ENCODE measurements around the gene ARHGAP29.
"Not testable (repeated sequence)": the region's sequence is repeated elsewhere in the genome, so short reads cannot be mapped to it uniquely, and the experiment has no call there.

The ARHGAP29 gene

GRCh38 chr1:94180650-94181049, 56.7 kb downstream of the ARHGAP29 start:
- no peak for DNase-seq

- DNase-seq: no peak
Observed at GRCh38 chr1:94178901-94179300, 58.5 kb downstream of the ARHGAP29 start.

GRCh38 chr1:94169126-94169525, 68.3 kb downstream of the ARHGAP29 start:
- no peak for DNase-seq

- DNase-seq: no peak
Observed at GRCh38 chr1:94165843-94166242, 71.5 kb downstream of the ARHGAP29 start.

GRCh38 chr1:94164885-94165284, 72.5 kb downstream of the ARHGAP29 start:
- DNase-seq: not testable (repeated sequence)

- not testable (repeated sequence) for DNase-seq
Observed at GRCh38 chr1:94164121-94164520, 73.3 kb downstream of the ARHGAP29 start.

GRCh38 chr1:94163249-94163648, 74.1 kb downstream of the ARHGAP29 start:
- DNase-seq: not testable (repeated sequence)

GRCh38 chr1:94160811-94161210, 76.6 kb downstream of the ARHGAP29 start:
- peak in 1 of 58 donors; percentile 1 for DNase-seq

- DNase-seq: no peak
Observed at GRCh38 chr1:94156096-94156625, 81.2 kb downstream of the ARHGAP29 start.

GRCh38 chr1:94154989-94155388, 82.4 kb downstream of the ARHGAP29 start:
- no peak for DNase-seq

GRCh38 chr1:94153133-94153532, 84.3 kb downstream of the ARHGAP29 start:
- no peak for DNase-seq

GRCh38 chr1:94149166-94149565, 88.2 kb downstream of the ARHGAP29 start:
- DNase-seq: not testable (repeated sequence)

GRCh38 chr1:94146273-94146672, 91.1 kb downstream of the ARHGAP29 start:
- DNase-seq: no peak

- no peak for DNase-seq
Observed at GRCh38 chr1:94144836-94145235, 92.5 kb downstream of the ARHGAP29 start.

GRCh38 chr1:94143809-94144176, 93.6 kb downstream of the ARHGAP29 start:
- no peak for DNase-seq

GRCh38 chr1:94143173-94143808, 94.1 kb downstream of the ARHGAP29 start:
- no peak for DNase-seq

GRCh38 chr1:94142583-94142982, 94.8 kb downstream of the ARHGAP29 start:
- no peak for DNase-seq

GRCh38 chr1:94142022-94142421, 95.4 kb downstream of the ARHGAP29 start:
- no peak for DNase-seq

GRCh38 chr1:94132111-94132510, 105.3 kb downstream of the ARHGAP29 start:
- no peak for DNase-seq

- no peak for DNase-seq
Observed at GRCh38 chr1:94130851-94131595, 106.4 kb downstream of the ARHGAP29 start.

- DNase-seq: no peak
Observed at GRCh38 chr1:94126651-94127050, 110.7 kb downstream of the ARHGAP29 start.
